Measurements from ENCODE around the gene PLXNA2.

GRCh38 chr1:208089149-208089548, 155.0 kb downstream of the PLXNA2 start:
- TF ChIP-seq CTCF (conservative IDR thresholded peaks at IDR 0.05; ENCODE audit: low read length), result no peak
- TF ChIP-seq EZH2phosphoT487 (IDR thresholded peaks at IDR 0.05; ENCODE audit: borderline replicate concordance, low read depth, low read length), result no peak

All from OCI-LY7 (cell line).